ENCODE results near the gene C1orf146.
"Not testable (repeated sequence)": the region's sequence is repeated elsewhere in the genome, so short reads cannot be mapped to it uniquely, and the experiment has no call there.

The C1orf146 gene

DNA sequence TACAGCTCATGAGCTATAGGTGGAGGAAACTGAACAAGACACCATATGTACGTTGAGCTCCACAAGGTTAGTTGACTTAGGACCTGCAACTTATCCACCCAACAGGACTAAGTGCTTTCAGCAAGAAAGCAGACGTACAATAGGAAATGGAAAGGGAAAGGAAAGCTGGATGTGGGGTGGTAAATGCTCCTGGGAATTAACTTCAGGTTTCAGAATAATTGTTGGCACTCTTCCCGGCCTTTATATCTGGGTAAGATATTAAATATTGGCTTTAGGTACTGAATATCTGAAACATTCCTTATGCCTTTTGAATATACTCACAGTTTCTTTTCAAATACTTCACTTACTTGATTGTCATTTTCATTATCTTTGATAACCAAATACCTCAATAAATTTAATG is 44.8 kb downstream of the C1orf146 start:
- DNase-seq (ENCODE audit: insufficient read length, low spot score) (no peak), FAIRE-seq (no peak)

DNA sequence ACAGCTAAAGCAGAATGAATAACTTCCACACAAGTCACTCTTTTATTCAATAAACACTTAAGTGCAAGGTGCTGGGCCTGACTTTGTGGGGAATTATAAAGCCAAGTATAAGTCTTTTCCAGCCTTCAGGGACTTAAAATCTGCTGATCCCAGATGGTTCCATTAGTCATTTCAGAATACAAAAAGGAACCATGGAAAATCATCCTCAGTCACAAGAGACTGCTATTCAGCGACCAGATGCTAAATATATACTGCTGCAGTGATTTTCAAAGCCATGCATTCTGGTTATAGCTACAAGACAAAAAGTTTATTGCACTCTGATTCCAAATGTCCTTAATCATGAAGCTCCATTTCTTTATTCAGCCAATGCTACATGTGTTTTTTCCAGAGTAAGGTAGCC is 55.3 kb downstream of the C1orf146 start:
- DNase-seq (ENCODE audit: insufficient read length, low spot score) = no peak
- FAIRE-seq = no peak

DNA sequence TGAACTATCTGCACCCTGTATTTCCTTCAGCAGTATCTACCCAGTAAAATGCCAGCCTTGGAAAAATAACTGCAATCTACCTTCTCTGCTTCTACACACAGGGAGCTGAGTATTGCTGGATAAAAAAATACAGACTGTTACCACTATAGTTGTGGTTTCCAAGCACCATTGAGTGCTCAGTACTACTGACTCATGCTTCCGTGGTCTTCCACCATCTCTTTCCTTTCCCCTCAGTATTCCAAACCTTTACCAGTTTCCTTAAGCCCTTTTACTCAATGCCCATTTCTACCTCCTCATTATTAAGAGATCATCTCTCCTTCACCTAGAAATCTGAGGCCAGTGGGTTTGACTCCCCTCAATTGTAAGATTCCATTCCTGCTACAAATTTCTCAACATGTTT is 57.2 kb downstream of the C1orf146 start:
- DNase-seq (ENCODE audit: insufficient read length, low spot score) = no peak

DNA sequence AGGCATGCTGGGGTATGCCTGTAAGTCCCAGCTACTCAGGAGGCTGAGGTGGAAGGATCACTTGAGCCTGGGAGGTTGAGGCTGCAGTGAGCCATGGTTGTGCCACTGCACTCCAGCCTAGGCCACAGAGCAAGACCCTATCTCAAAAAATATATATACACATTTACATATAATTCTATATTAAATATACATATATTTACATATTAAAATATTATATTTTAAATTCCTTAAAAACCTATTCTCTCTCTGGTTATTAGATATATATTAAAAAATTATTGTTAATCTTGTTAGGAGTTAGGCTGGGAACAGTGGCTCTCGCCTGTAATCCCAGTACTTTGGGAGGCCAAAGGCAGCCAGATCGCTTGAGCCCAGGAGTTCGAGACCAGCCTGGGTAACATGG is 58.4 kb downstream of the C1orf146 start:
- DNase-seq (ENCODE audit: insufficient read length, low spot score) (no peak), FAIRE-seq (no peak)

More for the DNA sequence above, 57.2 kb downstream of the C1orf146 start:
- no peak for FAIRE-seq

DNA sequence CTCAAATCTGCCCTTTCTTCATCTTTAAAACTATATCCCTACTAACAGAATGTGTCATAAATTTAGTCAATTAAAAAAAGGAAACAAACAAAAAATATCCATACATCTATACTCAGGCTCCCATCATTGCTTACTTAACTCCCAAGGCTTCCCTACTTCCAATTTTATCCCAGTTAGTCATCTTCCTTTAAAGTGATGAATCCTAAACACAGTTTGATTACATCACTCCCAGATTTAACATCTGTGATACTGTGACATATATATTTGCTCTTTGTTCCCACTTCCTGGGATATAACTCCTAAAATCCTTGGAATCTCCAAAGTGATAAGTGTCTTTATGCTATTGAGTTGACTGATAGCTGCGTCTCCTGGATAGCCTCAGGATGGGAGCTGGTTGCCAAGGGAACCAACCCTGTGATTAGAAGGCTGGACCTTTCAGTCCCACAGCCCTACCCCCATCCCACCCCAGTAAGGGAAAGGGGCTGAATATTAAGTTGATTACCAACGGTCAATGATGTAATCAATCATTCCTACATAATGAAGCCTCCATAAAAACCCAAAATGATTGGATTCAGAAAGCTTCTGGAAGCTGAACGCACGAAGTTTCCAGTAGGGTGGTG is 59.5 kb downstream of the C1orf146 start:
- DNase-seq (ENCODE audit: insufficient read length, low spot score) (peak; percentile 4), FAIRE-seq (no peak)

DNA sequence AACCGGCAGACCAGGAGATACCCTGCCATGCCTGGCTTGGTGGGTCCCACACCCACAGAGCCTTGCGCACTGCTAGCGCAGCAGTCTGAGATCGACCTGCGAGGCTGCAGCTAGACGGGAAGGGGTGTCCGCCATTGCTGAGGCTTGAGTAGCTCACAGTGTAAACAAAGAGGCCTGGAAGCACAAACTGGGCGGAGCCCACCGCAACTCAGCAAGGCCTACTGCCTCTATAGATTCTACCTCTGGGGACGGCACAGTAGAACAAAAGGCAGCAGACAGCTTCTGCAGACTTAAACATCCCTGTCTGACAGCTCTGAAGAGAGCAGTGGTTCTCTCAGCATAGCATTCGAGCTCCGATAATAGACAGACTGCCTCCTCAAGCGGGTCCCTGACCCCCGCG is 62.1 kb downstream of the C1orf146 start:
- DNase-seq (ENCODE audit: insufficient read length, low spot score); FAIRE-seq: not testable (repeated sequence)

DNA sequence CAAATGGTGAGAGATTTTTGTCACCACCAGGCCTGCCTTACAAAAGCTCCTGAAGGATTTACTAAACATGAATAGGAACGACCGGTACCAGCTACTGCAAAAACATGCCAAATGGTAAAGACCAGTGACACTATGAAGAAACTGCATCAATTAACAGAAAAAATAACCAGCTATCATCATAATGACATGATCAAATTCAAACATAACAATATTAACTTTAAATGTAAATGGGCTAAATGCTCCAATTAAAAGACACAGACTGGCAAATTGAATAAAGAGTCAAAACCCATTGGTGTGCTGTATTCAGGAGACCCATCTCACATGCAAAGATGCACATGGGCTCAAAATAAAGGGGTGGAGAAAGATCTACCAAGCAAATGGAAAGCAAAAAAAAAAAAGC is 63.7 kb downstream of the C1orf146 start:
- not testable (repeated sequence) for FAIRE-seq

DNA sequence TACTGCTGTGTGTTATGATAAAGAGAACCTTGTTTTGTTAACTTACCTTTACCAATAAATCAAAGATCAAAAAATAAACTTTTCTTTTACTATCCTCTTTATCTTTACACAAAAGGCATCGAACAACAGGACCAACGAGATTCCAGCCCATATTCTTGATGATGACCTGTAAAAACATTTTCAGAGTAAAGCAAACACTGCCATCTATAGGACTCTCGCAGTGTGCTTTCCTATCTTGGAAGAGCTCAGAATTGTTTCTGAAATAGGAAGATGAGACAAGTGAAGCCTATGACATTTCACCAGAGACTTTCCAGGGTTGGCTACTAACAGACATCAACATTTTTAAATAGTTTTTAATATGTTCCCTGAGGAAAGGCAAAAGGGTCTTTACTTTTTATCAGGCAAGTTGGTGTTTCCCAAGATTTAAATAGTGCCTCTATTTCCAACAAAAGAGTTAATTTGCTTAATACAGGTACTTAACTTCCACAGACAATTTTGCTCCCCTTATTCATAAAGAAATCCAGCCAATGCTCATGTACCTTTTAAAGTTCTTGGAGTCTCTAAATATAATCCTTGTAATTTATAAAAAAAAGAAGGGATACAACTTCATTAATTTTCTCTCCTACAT is 73.8 kb downstream of the C1orf146 start:
- DNase-seq (ENCODE audit: insufficient read length, low spot score) (peak; percentile 20), FAIRE-seq (no peak)

More for the DNA sequence above, 63.7 kb downstream of the C1orf146 start:
- DNase-seq (ENCODE audit: insufficient read length, low spot score) = not testable (repeated sequence)

Data from HTR-8/SVneo (cell line).